ENCODE measurements around the gene GLRA1.

GLRA1 gene

DNA sequence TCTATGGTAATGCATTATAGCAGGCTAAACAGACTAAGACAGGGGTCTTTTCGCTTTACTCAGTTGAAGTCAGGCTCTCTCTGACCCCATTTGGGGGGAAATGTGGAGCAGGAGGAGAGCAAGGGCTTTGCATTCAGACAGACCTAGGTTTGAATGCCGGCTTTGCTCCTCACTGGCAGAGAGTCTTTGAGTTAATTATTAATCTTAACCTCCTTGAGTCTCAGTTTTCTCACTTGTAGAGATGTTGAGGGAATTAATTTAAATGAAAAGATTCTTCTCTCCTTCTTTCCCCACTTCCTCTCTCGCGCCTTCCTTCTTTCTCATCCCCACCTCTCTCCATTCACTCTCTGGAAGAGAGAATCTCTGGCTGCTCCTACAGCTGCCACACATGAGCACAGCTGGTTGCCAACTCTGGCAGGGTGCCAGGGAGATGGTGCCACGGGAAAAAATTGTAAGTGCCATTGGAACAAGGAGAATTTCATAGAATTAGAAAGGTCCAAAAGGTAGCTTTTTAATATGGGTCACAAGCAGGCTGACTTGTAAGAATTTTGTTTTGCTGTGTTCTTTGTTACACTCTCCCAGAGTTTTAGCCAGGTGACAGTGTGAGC lies 25.2 kb upstream of the GLRA1 start:
- no peak for DNase-seq (ENCODE audit: low spot score)
- in situ Hi-C loops (cut with MboI; ENCODE audit: low pct_unique_long_range_greater_than_20kb, low sequenced_read_pairs, unreplicated experiment) = no loop called here
- TF ChIP-seq, protein P1, sequence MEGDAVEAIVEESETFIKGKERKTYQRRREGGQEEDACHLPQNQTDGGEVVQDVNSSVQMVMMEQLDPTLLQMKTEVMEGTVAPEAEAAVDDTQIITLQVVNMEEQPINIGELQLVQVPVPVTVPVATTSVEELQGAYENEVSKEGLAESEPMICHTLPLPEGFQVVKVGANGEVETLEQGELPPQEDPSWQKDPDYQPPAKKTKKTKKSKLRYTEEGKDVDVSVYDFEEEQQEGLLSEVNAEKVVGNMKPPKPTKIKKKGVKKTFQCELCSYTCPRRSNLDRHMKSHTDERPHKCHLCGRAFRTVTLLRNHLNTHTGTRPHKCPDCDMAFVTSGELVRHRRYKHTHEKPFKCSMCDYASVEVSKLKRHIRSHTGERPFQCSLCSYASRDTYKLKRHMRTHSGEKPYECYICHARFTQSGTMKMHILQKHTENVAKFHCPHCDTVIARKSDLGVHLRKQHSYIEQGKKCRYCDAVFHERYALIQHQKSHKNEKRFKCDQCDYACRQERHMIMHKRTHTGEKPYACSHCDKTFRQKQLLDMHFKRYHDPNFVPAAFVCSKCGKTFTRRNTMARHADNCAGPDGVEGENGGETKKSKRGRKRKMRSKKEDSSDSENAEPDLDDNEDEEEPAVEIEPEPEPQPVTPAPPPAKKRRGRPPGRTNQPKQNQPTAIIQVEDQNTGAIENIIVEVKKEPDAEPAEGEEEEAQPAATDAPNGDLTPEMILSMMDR (IDR thresholded peaks at IDR 0.05; ENCODE audit: extremely low read depth, insufficient read depth, missing control alignments) = no peak

DNA sequence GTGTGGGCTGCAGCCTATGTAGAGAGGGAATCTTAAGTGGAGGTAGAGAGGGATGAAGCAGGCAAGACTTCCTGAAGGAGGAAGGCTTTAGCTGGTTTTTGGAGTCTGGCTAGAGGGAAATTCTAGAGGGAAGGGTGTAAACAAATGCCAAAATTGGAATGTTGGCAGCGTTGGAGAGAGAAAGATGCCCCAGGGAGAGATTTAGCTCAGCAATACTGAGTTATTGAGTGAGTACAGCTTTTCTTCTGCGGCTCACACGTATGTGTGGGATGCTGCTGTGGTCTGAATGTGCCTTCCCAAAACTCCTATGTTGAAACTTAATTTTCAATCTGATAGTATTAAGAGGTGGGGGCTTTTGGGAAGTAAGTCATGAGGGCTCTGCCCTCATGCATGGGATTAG lies 24.5 kb upstream of the GLRA1 start:
- in situ Hi-C loops (cut with MboI; ENCODE audit: low pct_unique_long_range_greater_than_20kb, low sequenced_read_pairs, unreplicated experiment) = no loop called here
- TF ChIP-seq, protein P1 (IDR thresholded peaks at IDR 0.05; ENCODE audit: extremely low read depth, insufficient read depth, missing control alignments) = no peak
- DNase-seq (ENCODE audit: low spot score) = no peak

DNA sequence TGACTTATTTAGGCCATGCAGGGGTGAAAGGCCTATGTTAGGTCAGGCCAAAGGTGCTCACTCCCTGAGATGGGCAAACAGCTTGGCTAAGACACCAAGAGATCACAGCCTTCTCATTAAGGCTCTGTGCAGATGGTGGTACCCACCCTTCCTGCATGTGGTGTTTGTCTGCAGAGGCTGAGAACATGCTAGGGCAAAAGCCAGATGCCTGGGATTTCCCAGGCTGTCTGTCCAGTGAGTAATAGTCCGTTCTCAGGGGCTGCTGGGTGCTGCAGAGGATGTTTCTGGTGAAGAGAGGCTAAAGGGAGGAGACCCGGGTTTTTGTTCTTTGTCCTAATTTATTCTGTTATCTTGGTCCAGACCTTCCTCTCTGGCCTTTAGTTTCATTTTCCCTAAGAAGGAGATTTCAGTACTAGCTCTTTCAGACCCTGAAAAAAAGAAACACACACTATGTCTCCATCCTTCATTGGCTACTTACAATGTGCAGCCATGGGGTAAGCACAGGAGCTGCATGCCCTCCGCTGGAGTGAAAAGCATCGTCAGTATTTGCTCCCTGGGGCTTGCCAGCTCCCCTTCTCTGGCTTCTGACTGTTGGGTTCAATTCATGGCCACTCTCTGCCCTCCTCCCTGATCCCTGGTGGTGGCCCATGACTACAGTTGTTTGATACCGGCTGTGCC lies 23.4 kb upstream of the GLRA1 start:
- peak; percentile 12 for DNase-seq (ENCODE audit: low spot score)
- in situ Hi-C loops (cut with MboI; ENCODE audit: low pct_unique_long_range_greater_than_20kb, low sequenced_read_pairs, unreplicated experiment) = no loop called here
- TF ChIP-seq, protein P1 (IDR thresholded peaks at IDR 0.05; ENCODE audit: extremely low read depth, insufficient read depth, missing control alignments) = no peak

DNA sequence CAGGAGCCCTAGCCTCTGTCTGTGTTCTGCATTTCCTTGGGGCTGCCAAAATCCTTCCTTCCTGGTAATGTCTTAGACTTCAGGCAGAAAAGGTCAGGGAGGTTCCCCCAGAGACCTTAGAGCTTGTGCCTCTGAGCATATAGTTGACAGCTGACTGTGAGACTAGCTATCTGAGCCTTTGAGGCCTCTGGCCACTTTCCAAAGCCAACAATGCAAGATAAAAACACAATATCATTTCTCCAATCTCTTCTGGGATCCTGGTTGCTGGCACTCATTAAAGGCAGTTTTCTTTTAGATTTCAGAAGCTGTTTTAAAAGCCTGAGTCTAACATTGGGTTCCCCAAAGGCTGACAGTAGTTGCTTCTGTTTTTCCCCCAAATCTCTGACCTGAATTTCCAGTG lies 13.2 kb upstream of the GLRA1 start:
- TF ChIP-seq, protein P1 (IDR thresholded peaks at IDR 0.05; ENCODE audit: extremely low read depth, insufficient read depth, missing control alignments) = no peak
- in situ Hi-C loops (cut with MboI; ENCODE audit: low pct_unique_long_range_greater_than_20kb, low sequenced_read_pairs, unreplicated experiment) = no loop called here
- DNase-seq (ENCODE audit: low spot score) = no peak

DNA sequence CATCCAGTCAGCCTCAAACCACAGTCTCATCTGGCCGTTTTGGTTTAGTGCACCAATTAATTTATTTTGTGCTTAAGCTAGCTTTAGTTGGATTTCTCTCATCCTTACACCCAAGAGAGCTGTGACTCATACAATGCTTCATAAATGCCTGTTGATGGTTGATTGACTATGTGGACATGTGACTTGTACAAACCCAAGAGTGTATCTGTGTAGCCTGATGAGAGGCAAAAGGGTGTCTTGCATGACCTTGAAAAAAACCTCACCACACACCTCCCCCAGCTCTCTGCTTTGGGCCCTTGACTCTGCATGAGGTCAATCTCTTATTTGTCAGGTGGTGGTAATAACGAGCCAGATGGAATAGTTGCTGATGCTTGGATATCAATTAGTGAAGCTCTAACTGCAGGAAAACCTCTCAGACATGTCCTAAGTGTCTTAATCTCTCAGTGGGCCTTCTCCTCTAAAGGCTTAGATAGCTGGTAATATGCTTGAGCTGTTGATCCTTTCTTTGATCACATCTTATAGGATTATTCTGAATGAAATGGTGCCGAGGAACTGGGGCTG lies 10.6 kb upstream of the GLRA1 start:
- DNase-seq (ENCODE audit: low spot score) = no peak
- in situ Hi-C loops (cut with MboI; ENCODE audit: low pct_unique_long_range_greater_than_20kb, low sequenced_read_pairs, unreplicated experiment) = no loop called here
- TF ChIP-seq, protein P1 (IDR thresholded peaks at IDR 0.05; ENCODE audit: extremely low read depth, insufficient read depth, missing control alignments) = no peak

DNA sequence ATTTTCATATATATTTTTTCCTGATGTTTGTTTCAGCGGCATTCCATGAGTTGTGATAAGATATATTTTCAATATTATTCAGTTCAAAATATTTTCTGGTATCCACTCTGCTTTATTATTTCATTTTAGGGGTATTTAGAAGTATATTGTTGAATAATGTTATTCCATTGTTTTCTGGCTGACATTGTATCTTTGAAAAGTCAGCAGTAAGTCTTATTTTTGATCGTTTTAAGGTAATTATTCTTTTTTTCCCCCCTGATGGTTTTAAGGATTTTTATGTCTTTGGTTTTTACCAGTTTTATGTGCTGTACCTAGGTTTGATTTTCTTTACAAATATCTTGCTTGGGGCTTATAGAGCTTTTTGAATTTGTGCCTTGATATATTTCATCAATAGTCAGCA lies 6.6 kb upstream of the GLRA1 start:
- DNase-seq (ENCODE audit: low spot score) = no peak
- in situ Hi-C loops (cut with MboI; ENCODE audit: low pct_unique_long_range_greater_than_20kb, low sequenced_read_pairs, unreplicated experiment) = no loop called here
- TF ChIP-seq, protein P1 (IDR thresholded peaks at IDR 0.05; ENCODE audit: extremely low read depth, insufficient read depth, missing control alignments) = no peak

All from GM13977 (cell line).